GM18505 (cell line): ENCODE results near the gene CPAMD8.
"Not testable (repeated sequence)": the region's sequence is repeated elsewhere in the genome, so short reads cannot be mapped to it uniquely, and the experiment has no call there.

Experiments used
- ATAC-seq: cut with Tn5 transposase; IDR thresholded peaks from one replicate; pipeline ENCODE4 v1.9.1; 2021; ENCODE audit not compliant: unreplicated experiment
- POLR2A ChIP-seq: IDR thresholded peaks from 4 replicates; pipeline ENCODE4 v1.6.1; 2011; ENCODE audit warnings: borderline replicate concordance; ENCODE audit not compliant: insufficient read depth, insufficient read length; ENCODE audit errors: extremely low read depth

Gene CPAMD8

DNA sequence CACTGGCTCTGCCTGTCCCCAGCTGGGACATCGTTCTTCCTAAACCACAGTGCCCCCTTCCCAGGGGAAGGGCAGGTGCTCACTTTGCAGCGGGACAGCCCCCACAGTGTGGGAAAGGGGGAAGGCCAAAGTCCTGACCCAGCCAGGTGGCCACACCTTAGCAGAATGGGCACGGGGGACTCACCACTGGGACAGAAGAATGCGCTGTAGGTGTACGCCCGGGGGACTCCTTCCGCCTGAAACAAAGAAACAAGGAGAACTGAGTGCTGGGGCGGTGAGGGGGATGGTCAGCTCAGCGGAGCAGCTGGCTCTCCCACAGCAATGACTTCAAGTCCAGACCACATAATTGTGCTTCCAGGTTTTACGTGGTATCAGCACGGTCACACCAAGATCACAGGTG lies 88.4 kb downstream of the CPAMD8 start:
- no peak for ATAC-seq

GRCh38 chr19:16937796-16938195 lies 88.8 kb downstream of the CPAMD8 start:
- not testable (repeated sequence) for ATAC-seq

More for the DNA sequence above, 88.4 kb downstream of the CPAMD8 start:
- no peak for TF ChIP-seq POLR2A

GRCh38 chr19:16936901-16937300 lies 89.7 kb downstream of the CPAMD8 start:
- no peak for ATAC-seq
- TF ChIP-seq POLR2A = no peak

- no peak for ATAC-seq
- TF ChIP-seq POLR2A = no peak
Measured at GRCh38 chr19:16934489-16934888, 92.1 kb downstream of the CPAMD8 start.

DNA sequence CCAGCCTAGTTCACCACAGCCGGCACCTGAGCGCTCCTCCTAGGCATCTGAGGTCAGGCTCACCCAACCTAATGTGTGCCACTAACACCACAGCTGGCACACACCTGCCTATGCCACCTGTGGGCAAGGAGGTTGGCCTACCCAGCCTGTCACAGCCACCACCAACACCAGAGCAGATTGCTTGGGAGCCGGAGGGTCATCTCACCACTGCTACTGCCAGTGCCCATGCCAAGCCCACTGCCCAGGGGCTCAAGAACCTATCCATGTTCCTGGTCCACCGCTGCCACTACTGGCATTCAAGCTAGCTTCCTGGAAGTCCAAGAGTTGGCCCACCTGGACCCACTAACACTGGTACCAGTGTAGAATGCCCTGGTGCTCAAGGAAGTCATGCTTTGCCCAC lies 95.3 kb downstream of the CPAMD8 start:
- no peak for ATAC-seq
- TF ChIP-seq POLR2A = no peak

- TF ChIP-seq POLR2A = no peak
- ATAC-seq = no peak
Measured at GRCh38 chr19:16930753-16931152, 95.9 kb downstream of the CPAMD8 start.

GRCh38 chr19:16928916-16929315 lies 97.7 kb downstream of the CPAMD8 start:
- TF ChIP-seq POLR2A = no peak
- ATAC-seq = no peak

DNA sequence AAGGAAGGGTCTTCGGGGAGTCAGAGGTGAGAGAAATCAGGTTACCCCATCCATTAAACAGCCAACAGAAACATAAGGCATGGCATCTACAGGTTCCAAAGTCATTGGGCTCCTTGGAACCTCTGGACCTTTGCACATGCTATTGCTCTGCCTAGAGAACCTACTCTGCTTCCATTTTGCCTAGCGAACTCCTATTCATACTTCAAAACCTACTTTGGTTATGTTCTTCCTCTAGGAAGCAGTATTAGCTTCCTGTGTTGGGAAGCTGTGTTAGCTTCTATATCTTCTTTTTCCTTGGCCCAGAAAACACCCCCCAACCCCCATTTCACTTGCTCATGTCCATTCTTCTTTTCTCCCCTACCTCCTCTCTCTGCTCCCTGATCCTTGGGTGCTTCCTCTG lies 98.3 kb downstream of the CPAMD8 start:
- ATAC-seq = no peak
- TF ChIP-seq POLR2A = no peak

DNA sequence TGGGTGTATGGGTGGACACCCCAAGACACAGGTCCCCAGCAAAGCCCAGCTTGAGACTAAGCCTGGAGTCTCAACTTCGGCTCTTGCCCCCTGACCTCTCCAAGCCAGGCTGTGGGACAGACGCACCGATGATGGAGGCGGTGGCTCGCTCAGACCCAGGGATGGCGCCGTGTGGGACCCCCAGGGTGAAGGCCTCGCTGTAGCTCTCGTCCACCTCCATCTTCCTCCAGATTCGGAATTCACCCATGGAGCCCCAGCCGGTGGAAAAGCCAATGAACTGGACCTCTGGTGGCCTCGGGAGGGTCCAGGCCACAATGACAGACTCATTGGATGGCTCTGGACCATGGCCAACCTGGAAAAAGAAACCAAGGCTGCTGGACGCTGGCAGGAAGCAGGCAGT lies 98.7 kb downstream of the CPAMD8 start:
- TF ChIP-seq POLR2A = no peak
- no peak for ATAC-seq

GRCh38 chr19:16922949-16923348 lies 103.7 kb downstream of the CPAMD8 start:
- ATAC-seq = no peak
- no peak for TF ChIP-seq POLR2A

GRCh38 chr19:16922592-16922934 lies 104.0 kb downstream of the CPAMD8 start:
- no peak for TF ChIP-seq POLR2A
- ATAC-seq = no peak

DNA sequence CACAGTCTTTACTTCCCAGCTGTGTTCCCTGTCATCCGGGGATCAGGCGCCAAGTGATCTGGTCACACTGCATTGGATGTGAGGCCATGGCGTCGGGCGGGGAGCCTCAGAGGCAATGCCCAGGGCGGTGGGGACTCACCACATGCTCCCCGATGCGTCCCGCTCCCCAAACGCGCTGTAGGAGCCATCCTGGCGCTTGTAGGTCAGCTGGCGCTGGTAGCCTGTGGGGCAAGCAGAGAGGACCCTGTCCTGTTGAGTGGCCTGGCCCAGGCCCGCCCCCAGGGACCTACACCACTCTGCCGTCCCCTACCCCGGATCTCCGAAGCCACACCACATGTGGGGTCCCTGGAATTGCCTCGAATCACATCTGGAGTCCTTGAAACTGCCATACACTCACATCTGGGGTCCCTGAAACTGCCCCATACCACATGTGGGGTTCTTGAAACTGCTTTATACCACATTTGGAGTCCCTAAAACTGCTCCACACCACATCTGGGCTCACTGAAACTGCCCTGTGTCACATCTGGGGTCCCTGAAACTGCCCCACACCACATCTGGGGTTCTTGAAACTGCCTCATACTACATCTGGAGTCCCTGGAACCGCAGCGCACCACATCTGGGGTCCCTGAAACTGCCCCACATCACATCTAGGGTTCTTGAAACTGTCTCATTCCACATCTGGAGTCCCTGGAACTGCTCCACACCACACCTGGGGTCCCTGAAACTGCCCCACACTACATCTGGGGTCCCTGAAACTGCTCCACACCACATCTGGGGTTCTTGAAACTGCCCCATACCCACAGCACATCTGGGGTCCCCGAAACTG lies 104.6 kb downstream of the CPAMD8 start:
- TF ChIP-seq POLR2A = no peak
- no peak for ATAC-seq

DNA sequence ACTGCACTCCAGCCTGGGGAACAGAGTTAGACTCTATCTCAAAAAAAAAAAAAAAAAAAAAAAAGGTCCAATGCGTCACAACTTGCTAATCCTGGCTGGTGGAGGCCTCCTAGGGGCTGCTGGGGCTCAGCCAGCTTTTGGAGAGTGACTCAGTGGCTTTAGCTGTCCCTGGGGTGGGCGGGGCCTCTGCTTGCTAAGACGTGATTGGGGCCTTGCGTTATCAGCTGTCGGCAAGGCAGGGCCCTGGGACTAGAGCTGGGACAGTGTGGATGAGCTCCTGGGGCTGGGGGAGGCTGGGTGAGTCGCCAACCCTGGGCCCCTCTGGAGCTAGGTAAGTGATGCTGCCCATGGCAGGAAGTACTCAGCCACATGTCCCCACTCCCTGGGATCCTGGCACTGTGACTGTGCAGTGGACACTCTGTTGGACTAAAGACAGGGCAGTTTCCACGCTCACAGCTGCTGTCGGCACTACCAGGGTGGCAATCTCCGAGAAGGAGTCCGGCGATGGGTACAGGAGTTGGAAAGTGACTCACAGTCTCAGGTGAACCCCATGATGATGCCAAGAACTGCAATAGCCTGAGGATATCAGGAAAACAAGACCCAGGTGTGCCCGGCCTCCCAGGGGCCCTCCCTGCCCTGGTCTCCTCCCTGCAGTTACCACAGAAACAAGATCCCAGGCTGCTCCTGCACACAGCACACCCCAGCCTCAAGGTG lies 105.6 kb downstream of the CPAMD8 start:
- no peak for TF ChIP-seq POLR2A
- no peak for ATAC-seq

DNA sequence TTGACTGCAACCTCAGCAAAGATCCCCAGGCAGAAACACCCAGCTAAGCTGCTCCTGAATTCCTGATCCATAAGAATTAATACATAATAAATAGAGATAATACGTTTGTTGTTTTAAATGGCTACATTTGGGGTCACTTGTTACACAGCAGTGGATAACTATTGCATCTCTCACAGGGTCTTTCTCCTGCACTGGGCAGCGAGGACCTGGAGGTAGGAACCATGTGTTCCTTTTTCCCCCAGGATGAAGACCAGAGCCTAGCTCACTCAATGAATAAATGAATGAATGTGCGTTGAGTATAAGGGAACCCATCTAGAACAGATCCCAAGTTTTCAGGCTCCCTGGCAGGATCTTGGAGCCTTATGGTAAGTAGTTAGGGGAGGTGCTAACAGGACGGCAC lies 107.1 kb downstream of the CPAMD8 start:
- ATAC-seq = no peak
- TF ChIP-seq POLR2A = no peak

DNA sequence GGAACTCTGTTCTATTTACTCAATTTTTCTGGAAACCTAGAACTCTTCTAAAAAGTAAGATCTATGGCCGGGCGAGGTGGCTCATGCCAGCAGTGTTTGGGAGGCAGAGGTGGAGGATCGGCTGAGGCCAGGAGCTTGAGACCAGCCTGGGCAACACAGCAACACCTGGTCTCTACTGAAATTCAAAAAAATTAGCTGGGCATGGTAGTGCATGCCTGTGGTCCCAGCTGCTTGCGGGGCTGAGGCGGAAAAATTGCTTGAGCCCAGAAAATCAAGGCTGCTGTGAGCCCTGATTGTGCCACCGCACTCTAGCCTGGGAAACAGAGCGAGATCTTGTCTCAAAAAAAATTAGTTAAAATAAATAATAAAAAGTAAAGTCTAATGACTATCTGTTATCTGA lies 109.2 kb downstream of the CPAMD8 start:
- no peak for TF ChIP-seq POLR2A
- no peak for ATAC-seq

DNA sequence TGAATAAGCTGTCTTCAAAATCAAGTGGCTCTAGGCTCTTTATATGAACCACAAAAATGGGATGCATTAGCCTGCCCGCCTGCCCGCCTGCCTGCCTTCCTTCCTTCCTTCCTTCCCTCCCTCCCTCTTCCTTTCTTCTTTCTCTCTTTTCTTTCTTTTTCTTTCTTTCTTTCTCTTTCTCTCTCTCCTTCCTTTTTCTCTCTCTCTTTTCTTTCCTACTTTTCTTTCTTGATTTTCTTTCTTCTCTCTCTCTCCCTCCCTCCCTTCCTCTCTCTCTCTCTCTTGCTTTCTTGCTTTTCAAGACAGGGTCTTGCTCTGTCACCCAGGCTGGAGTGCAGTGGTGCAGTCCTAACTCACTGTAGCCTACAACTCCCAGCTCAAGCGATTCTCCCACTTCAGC lies 110.9 kb downstream of the CPAMD8 start:
- ATAC-seq = no peak
- no peak for TF ChIP-seq POLR2A
